GM12878 (cell line): ENCODE measurements around the gene SEMA4D. TPM values are rescaled to one million over a fixed set of nuclear protein-coding genes. Genes with fewer than 3 reads are reported as not detected.
A peak's percentile ranks its signal among the peaks of the same experiment; 100 is the strongest.

Experiments
- ATAC-seq: fragments of 200-7000 bp; cut with Tn5 transposase; 3 replicates; pipeline ENCODE4 v1.9.1; 2020; ENCODE audit warnings: mild to moderate bottlenecking, moderate library complexity
- BruUV-seq: library from RNA; stranded (reverse); fragments of 400-500 nt; replicated peaks from 2 replicates; lab custom pipeline; 2021; lab: Mats Ljungman, UMichigan
- CTCF ChIA-PET: fragments of 300-600 bp; sonication (Branson Sonifier 250); formaldehyde crosslinking; extraction: SDS; loops from one replicate; lab custom pipeline; 2021; ENCODE audit warnings: inconsistent platforms; lab: Yijun Ruan, JAX
- POLR2A ChIA-PET: fragments of 350-600 bp; formaldehyde crosslinking; extraction: SDS; loops from one replicate; lab custom pipeline; 2021; ENCODE audit warnings: inconsistent platforms; lab: Charles Lee
- RAD21 ChIA-PET: fragments of 300-600 bp; sonication (Branson Sonifier 250); formaldehyde crosslinking; loops from one replicate; lab custom pipeline; 2023; ENCODE audit warnings: antibody characterized with exemption; ENCODE audit not compliant: unreplicated experiment; lab: Charles Lee
- SMC1A ChIA-PET: fragments of 300-600 bp; sonication (Branson Sonifier 250); formaldehyde crosslinking; loops from one replicate; lab custom pipeline; 2023; ENCODE audit not compliant: unreplicated experiment, uncharacterized antibody; lab: Charles Lee
- DNase-seq: peaks from one replicate; pipeline ENCODE4 v3.0.0-alpha.2; 2011; ENCODE audit warnings: low read depth, low spot score
- FAIRE-seq: peaks from 3 replicates; lab custom pipeline; 2011; peaks lifted over from hg19 to GRCh38; lab: Jason Lieb, UNC
- H2AFZ ChIP-seq: 2 replicates; pipeline ENCODE4 v1.6.0; 2011; ENCODE audit warnings: low read depth, low read length, control low read depth; ENCODE audit not compliant: control insufficient read depth
- H3K27ac ChIP-seq: 2 replicates; pipeline ENCODE4 v1.5.1; 2011; ENCODE audit warnings: control low read depth; ENCODE audit not compliant: control insufficient read depth, insufficient read depth
- H3K27me3 ChIP-seq, 2 experiments: replicated peaks in 1 of 2; 2 replicates each; pipeline versions ENCODE4 v1.6.0 to v1.6.1; 2011; ENCODE audit warnings: low read length in 1 of 2; ENCODE audit not compliant: control insufficient read depth in 2 of 2, insufficient read depth in 2 of 2
- H3K36me3 ChIP-seq, 2 experiments: 2 replicates each; pipeline ENCODE4 v1.5.1; 2011; ENCODE audit warnings: low read length in 1 of 2; ENCODE audit not compliant: control insufficient read depth in 2 of 2, insufficient read depth in 2 of 2
- H3K4me1 ChIP-seq: 2 replicates; pipeline ENCODE4 v1.6.1; 2011; ENCODE audit warnings: mild to moderate bottlenecking, low read length, moderate library complexity, mixed read lengths; ENCODE audit not compliant: control insufficient read depth, insufficient read depth
- H3K4me2 ChIP-seq: 2 replicates; pipeline ENCODE4 v1.6.0; 2011; ENCODE audit warnings: control low read depth; ENCODE audit not compliant: control insufficient read depth, insufficient read depth
- H3K4me3 ChIP-seq: fragments of 200-600 bp; sonication (generic); 2 replicates; pipeline ENCODE4 v1.5.1; 2016
- H3K79me2 ChIP-seq: 2 replicates; pipeline ENCODE4 v1.6.0; 2011; ENCODE audit warnings: low read length; ENCODE audit not compliant: control insufficient read depth, insufficient read depth
- H3K9ac ChIP-seq: 2 replicates; pipeline ENCODE4 v1.8.0; 2011; ENCODE audit warnings: low read length, control low read depth, mixed read lengths; ENCODE audit not compliant: control insufficient read depth, insufficient read depth
- H3K9me3 ChIP-seq: replicated peaks from 3 replicates; pipeline ENCODE4 v1.5.1; 2011; ENCODE audit warnings: mild to moderate bottlenecking, low read length; ENCODE audit not compliant: control insufficient read depth, insufficient read depth
- H4K20me1 ChIP-seq: 2 replicates; pipeline ENCODE4 v1.6.0; 2011; ENCODE audit not compliant: control insufficient read depth, insufficient read depth
- CREM ChIP-seq: IDR thresholded peaks from 2 replicates; pipeline ENCODE4 v1.6.1; 2014; ENCODE audit warnings: antibody characterized with exemption, low read depth
- E2F8 ChIP-seq: fragments of 450-650 bp; IDR thresholded peaks from 2 replicates; pipeline ENCODE4 v1.6.1; 2018; ENCODE audit warnings: mild to moderate bottlenecking, low read depth, moderate library complexity; ENCODE audit not compliant: partially characterized antibody
- EP300 ChIP-seq, 2 experiments: fragments of 150-350 bp in 1 of 2; IDR thresholded peaks; 2 replicates each; pipeline ENCODE4 v1.6.1; 2011 to 2012; ENCODE audit warnings: low read depth in 2 of 2, low read length in 2 of 2, borderline replicate concordance in 1 of 2, improper control_type of control experiment in 1 of 2, inconsistent platforms in 1 of 2; ENCODE audit not compliant: control insufficient read depth in 1 of 2
- EZH2 ChIP-seq: IDR thresholded peaks from 2 replicates; pipeline ENCODE4 v1.6.1; 2012; ENCODE audit warnings: low read depth, mild to moderate bottlenecking, control low read depth, inconsistent platforms, low read length, borderline replicate concordance; ENCODE audit not compliant: control insufficient read depth
- FOS ChIP-seq: IDR thresholded peaks from 3 replicates; pipeline ENCODE4 v1.6.1; 2011; ENCODE audit warnings: borderline replicate concordance; ENCODE audit not compliant: insufficient read length; ENCODE audit errors: extremely low read depth
- HSF1 ChIP-seq: fragments of 150-350 bp; IDR thresholded peaks from 2 replicates; pipeline ENCODE4 v1.6.1; 2014; ENCODE audit warnings: mild to moderate bottlenecking, low read depth, low read length
- IKZF1 ChIP-seq: fragments of 450-650 bp; conservative IDR thresholded peaks from 2 replicates; pipeline ENCODE4 v1.6.1; 2017; ENCODE audit warnings: antibody characterized with exemption, mild to moderate bottlenecking
- MYB ChIP-seq: fragments of 150-350 bp; IDR thresholded peaks from 2 replicates; pipeline ENCODE4 v1.6.1; 2014; ENCODE audit warnings: mild to moderate bottlenecking, low read depth, low read length, borderline replicate concordance
- PBX3 ChIP-seq: IDR thresholded peaks from 2 replicates; pipeline ENCODE4 v1.6.1; 2011; ENCODE audit warnings: mild to moderate bottlenecking, low read depth, low read length, moderate library complexity; ENCODE audit not compliant: insufficient replicate concordance
- PRDM15 ChIP-seq: fragments of 450-650 bp; formaldehyde crosslinking; IDR thresholded peaks from 2 replicates; pipeline ENCODE4 v1.4.0; 2020; ENCODE audit warnings: mild to moderate bottlenecking, moderate library complexity
- RUNX3 ChIP-seq: IDR thresholded peaks from 2 replicates; pipeline ENCODE4 v1.6.1; 2012; ENCODE audit warnings: low read length, inconsistent platforms
- SMAD5 ChIP-seq: IDR thresholded peaks from 2 replicates; pipeline ENCODE4 v1.6.1; 2016; ENCODE audit warnings: antibody characterized with exemption, low read depth
- WGBS: methylation state at CpG from one replicate; pipeline ENCODE4 v1.1.6; 2016; ENCODE audit warnings: low lambda C conversion rate; ENCODE audit not compliant: insufficient replicate concordance, insufficient coverage; ENCODE audit errors: missing lambda C conversion rate; 5-methylcytosine and 5-hydroxymethylcytosine counted together
- in situ Hi-C: fragments of 300-500 bp; cut with MboI; formaldehyde crosslinking; loops from 9 replicates; pipeline ENCODE4 v1.14.3; 2018; ENCODE audit warnings: mixed read lengths
- intact Hi-C: fragments of 100-400 bp; cut with micrococcal nuclease; formaldehyde crosslinking; loops from one replicate; pipeline ENCODE4 v1.14.2; 2022; ENCODE audit not compliant: unreplicated experiment
- polyA plus RNA-seq, 11 experiments: library from polyadenylated mRNA; depleted of rRNA in 4 of 11; unstranded in 6 of 11; stranded (reverse) in 5 of 11; fragments of >200 nt; fragmentation: Nextera tagmentation in 4 of 11; fragmentation: Illumina TruSeq in 1 of 11; extraction: Ambion mirVana in 4 of 11; extraction: Trizol in 1 of 11; gene quantifications; 1 replicate in 1 of 11; 2 replicates in 10 of 11; pipeline versions ENCODE4 v1.2.1 to v1.2.3, GENCODE V29; 2011 to 2016; ENCODE audit warnings: inconsistent platforms in 2 of 11, missing spikeins in 2 of 11, low read depth in 1 of 11
- total RNA-seq, 4 experiments: library from RNA; depleted of rRNA in 3 of 4; stranded (reverse); fragments of >200 nt in 3 of 4; fragmentation: Illumina TruSeq in 1 of 4; extraction: Trizol in 1 of 4; gene quantifications; 2 replicates each; pipeline versions ENCODE4 v1.2.1 to v1.2.3, GENCODE V29; 2013 to 2021

The SEMA4D gene
- total and polyA plus RNA-seq, 10 of the 15 experiments (the other 5 are each of a cell fraction or from before 2014, with no cell fraction given), result 15.1 to 136 (median 39.6) TPM

- H3K79me2 ChIP-seq, result peaks cover 74% of the 10 kb centered on the region
- 55% methylated on average over 9 of the region's 9 CpGs for WGBS
- TF ChIP-seq E2F8 (no peak), PBX3 (no peak), EP300 (IDR thresholded peaks at IDR 0.05; ENCODE audit: borderline replicate concordance in 1 of 2, control insufficient read depth in 1 of 2, low read depth in 2 of 2, low read length in 2 of 2) (no peak), MYB (no peak), PRDM15 (CRISPR knock-in tag) (no peak), SMAD5 (no peak), IKZF1 (no peak), HSF1 (no peak), RUNX3 (peak; percentile 15; the same call in 1 of the 2 replicates), CREM (peak; percentile 27; the same call in 1 of the 2 replicates), FOS (no peak), EZH2 (no peak)
Observed at GRCh38 chr9:89477811-89478630, 19.9 kb downstream of the SEMA4D start.

More at GRCh38 chr9:89477811-89478630, 19.9 kb downstream of the SEMA4D start:
- SMC1A ChIA-PET, result interaction anchor here (0.9 to 1.9 kb wide), 2 partner anchors 52 to 71 kb away, joined by 3 to 6 read pairs; no protein-coding TSS in a partner anchor
- Histone ChIP-seq H3K4me2 (peak overlapping the region; percentile 36; the same call in 1 of the 2 replicates), H3K36me3 (peaks cover 27 to 29% of the 10 kb centered on the region in 2 experiments; a peak in 3 of 4 replicates), H3K27me3 (no peaks in the 10 kb centered on the region), H2AFZ (no peak overlapping the region), H3K9me3 (no peaks in the 10 kb centered on the region; the same call in 2 of the 3 replicates), H3K4me1 (peaks cover 31% of the 10 kb centered on the region), H4K20me1 (no peaks in the 10 kb centered on the region), H3K27ac (peak overlapping the region; percentile 59), H3K4me3 (no peak overlapping the region), H3K9ac (peak overlapping the region; percentile 24; the same call in 1 of the 2 replicates)
- BruUV-seq, result no TSS peak
- CTCF ChIA-PET, result no interaction called here
- POLR2A ChIA-PET, result interaction anchor here (0.5 kb wide), 1 partner anchor 8 kb away, joined by 3 read pairs; no protein-coding TSS in a partner anchor
- no peak for FAIRE-seq
- in situ Hi-C loops (no loop called here), intact Hi-C loops (no loop called here)
- peak; percentile 38 for ATAC-seq
- RAD21 ChIA-PET, result interaction anchor here (1.2 kb wide), 1 partner anchor 11 kb away, joined by 3 read pairs; no protein-coding TSS in a partner anchor
- DNase-seq, result no peak
